Kidney epithelial cell (primary cell): ENCODE data around the gene OR5D16. TPM values are rescaled to one million over a fixed set of nuclear protein-coding genes. Genes with fewer than 3 reads are reported as not detected.

Experiments
- DNase-seq: peaks from one replicate; pipeline ENCODE4 v3.0.0-alpha.2; 2010; ENCODE audit warnings: low read depth
- H3K27me3 ChIP-seq: 2 replicates; pipeline ENCODE4 v1.6.0; 2011; ENCODE audit warnings: low read length; ENCODE audit not compliant: control insufficient read depth, insufficient read depth
- H3K36me3 ChIP-seq: 2 replicates; pipeline ENCODE4 v1.5.1; 2011; ENCODE audit warnings: low read length; ENCODE audit not compliant: control insufficient read depth, insufficient read depth
- H3K4me3 ChIP-seq: 2 replicates; pipeline ENCODE4 v1.5.1; 2011; ENCODE audit warnings: low read depth, mild to moderate bottlenecking, control low read depth, low read length
- CTCF ChIP-seq: IDR thresholded peaks from 2 replicates; pipeline ENCODE4 v1.5.1; 2011; ENCODE audit warnings: mild to moderate bottlenecking, moderate library complexity, low read length, control low read depth, inconsistent platforms; ENCODE audit not compliant: insufficient read depth, poor library complexity, severe bottlenecking
- total RNA-seq: library from RNA; depleted of rRNA; stranded (reverse); fragments of >200 nt; gene quantifications from 2 replicates; pipeline ENCODE4 v1.2.3, GENCODE V29; 2015

Gene OR5D16
- total RNA-seq, result not detected in 2 replicates

DNA sequence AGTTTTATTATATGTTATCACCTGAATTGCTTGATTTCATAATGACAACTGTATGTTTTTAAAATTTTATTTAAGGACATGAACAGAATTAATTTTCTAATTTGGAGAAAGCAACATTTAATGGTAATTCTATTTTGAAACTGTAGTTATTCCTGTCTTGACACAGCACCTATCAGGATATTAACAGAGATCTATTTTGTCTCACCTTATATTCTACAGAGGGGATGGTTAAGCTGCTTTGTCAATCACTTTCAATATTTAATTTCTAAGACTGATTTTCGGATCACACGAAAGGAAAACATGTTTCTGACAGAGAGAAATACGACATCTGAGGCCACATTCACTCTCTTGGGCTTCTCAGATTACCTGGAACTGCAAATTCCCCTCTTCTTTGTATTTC lies at the start of gene OR5D16:
OR5D16 (plus strand) TSS at position 301 of the 400 bp plus-strand sequence; CDS start at position 301, 0 bp downstream.
- no peak for DNase-seq
- Histone ChIP-seq H3K36me3 (no peaks in the 10 kb centered on the region), H3K4me3 (no peak within 1 kb of the TSS), H3K27me3 (no peaks in the 10 kb centered on the region)
- TF ChIP-seq CTCF, result no peak

GRCh38 chr11:55791606-55792005 lies 46.9 kb upstream of the OR5D16 start:
- no peak for TF ChIP-seq CTCF
- DNase-seq, result no peak
- H3K4me3 ChIP-seq, result no peak overlapping the region
- H3K27me3 ChIP-seq, result no peaks in the 10 kb centered on the region
- H3K36me3 ChIP-seq, result no peaks in the 10 kb centered on the region

GRCh38 chr11:55793321-55793720 lies 45.2 kb upstream of the OR5D16 start:
- no peaks in the 10 kb centered on the region for H3K36me3 ChIP-seq
- H3K27me3 ChIP-seq, result no peaks in the 10 kb centered on the region
- TF ChIP-seq CTCF, result no peak
- no peak overlapping the region for H3K4me3 ChIP-seq
- no peak for DNase-seq

GRCh38 chr11:55795256-55795655 lies 43.3 kb upstream of the OR5D16 start, which contains the start of gene OR5D14:
OR5D14 (plus strand) TSS chr11:55795556; CDS start chr11:55795556, 0 bp downstream.
- DNase-seq, result no peak
- Histone ChIP-seq H3K4me3 (no peak within 1 kb of the TSS), H3K27me3 (no peaks in the 10 kb centered on the region), H3K36me3 (no peaks in the 10 kb centered on the region)
- TF ChIP-seq CTCF, result no peak

- TF ChIP-seq CTCF, result no peak
- H3K27me3 ChIP-seq, result no peaks in the 10 kb centered on the region
- DNase-seq, result no peak
- H3K36me3 ChIP-seq, result no peaks in the 10 kb centered on the region
- no peak overlapping the region for H3K4me3 ChIP-seq
Measured at GRCh38 chr11:55806248-55806647, 32.3 kb upstream of the OR5D16 start.

- no peaks in the 10 kb centered on the region for H3K36me3 ChIP-seq
Measured at GRCh38 chr11:55811067-55811466, 27.5 kb upstream of the OR5D16 start, which contains the start of gene OR5L1. OR5L1 (plus strand) TSS chr11:55811367; CDS start chr11:55811467, 100 bp downstream.

More at GRCh38 chr11:55811067-55811466, 27.5 kb upstream of the OR5D16 start, which contains the start of gene OR5L1:
- no peak for TF ChIP-seq CTCF
- Histone ChIP-seq H3K4me3 (no peak within 1 kb of the TSS), H3K27me3 (no peaks in the 10 kb centered on the region)
- no peak for DNase-seq
